ENCODE measurements around the gene ARHGEF40.

DNA sequence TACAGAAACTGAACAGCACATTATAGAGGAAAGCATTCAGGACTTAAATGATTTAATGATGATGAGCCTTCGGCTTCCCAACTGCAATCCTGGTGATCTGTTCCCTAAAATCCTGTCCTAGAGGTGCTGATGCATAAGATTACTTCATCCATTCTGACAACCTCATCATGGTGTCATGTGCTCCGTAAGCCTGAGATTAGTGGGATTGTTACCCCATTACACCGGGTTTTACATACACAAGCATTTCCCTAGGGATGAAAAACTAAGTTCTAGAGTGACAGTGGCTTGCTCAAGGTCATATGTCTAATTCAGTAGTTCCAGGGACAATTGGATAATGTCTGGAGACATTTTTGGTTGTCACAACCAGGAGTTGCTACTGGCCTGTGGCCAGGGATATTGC lies 32.9 kb upstream of the ARHGEF40 start:
- TF ChIP-seq EZH2 (IDR thresholded peaks at IDR 0.05; ENCODE audit: insufficient read depth, poor library complexity, severe bottlenecking): no peak
- TF ChIP-seq EZH2phosphoT487 (IDR thresholded peaks at IDR 0.05; ENCODE audit: insufficient read depth, low read depth): no peak

Measured in GM23248 (cell line).